Peyer's patch (tissue), 4 donors: ENCODE measurements around the gene GBE1. TPM values are rescaled to one million over a fixed set of nuclear protein-coding genes. Genes with fewer than 3 reads are reported as not detected.
A peak's percentile ranks its signal among the peaks of the same experiment; 100 is the strongest.

Experiments used
- DNase-seq, 3 donors: peaks; one replicate each; pipeline ENCODE4 v3.0.0-alpha.2; 2017 to 2019
- H3K27ac ChIP-seq, 4 donors: fragments of 200-600 bp; sonication (generic); one replicate each; pipeline ENCODE4 v1.5.1; 2016 to 2019
- H3K27me3 ChIP-seq, 2 donors: fragments of 200-600 bp; sonication (generic); one replicate each; pipeline ENCODE4 v1.5.1; 2019
- H3K36me3 ChIP-seq, 3 donors: fragments of 200-600 bp; sonication (generic); one replicate each; pipeline ENCODE4 v1.5.1; 2016 to 2019
- H3K4me1 ChIP-seq, 4 donors: fragments of 200-600 bp; sonication (generic); one replicate each; pipeline ENCODE4 v1.5.1; 2016 to 2019
- H3K4me3 ChIP-seq, 4 donors: fragments of 200-600 bp; sonication (generic); 1 replicate in 3 of 4; 2 replicates in 1 of 4; pipeline ENCODE4 v1.5.1; 2016 to 2019; ENCODE audit warnings: mild to moderate bottlenecking in 1 of 4
- H3K9me3 ChIP-seq, 4 donors: fragments of 200-600 bp; sonication (generic); one replicate each; pipeline ENCODE4 v1.5.1; 2016 to 2019; ENCODE audit warnings: mild to moderate bottlenecking in 1 of 4
- POLR2A ChIP-seq, 2 donors: fragments of 450-650 bp; IDR thresholded peaks; one replicate each; pipeline ENCODE4 v1.5.1; 2017; ENCODE audit warnings: antibody characterized with exemption in 2 of 2, mild to moderate bottlenecking in 2 of 2, moderate library complexity in 2 of 2
- total RNA-seq, 4 donors: library from RNA; depleted of rRNA; stranded (reverse); fragments of >200 nt; gene quantifications; one replicate each; pipeline ENCODE4 v1.1.0, GENCODE V29; 2016
- TF ChIP-seq, protein P1 (sequence below), 6 experiments: fragments of 450-650 bp in 4 of 6; fragments of 200-600 bp in 2 of 6; sonication (generic) in 1 of 6; IDR thresholded peaks; one replicate each; pipeline ENCODE4 v1.5.1; 2017 to 2019; ENCODE audit warnings: antibody characterized with exemption in 6 of 6, mild to moderate bottlenecking in 3 of 6, moderate library complexity in 1 of 6

Gene GBE1
- total RNA-seq, 4 donors from 2014 or later = 15.5 to 31.4 (median 20.0) TPM

DNA sequence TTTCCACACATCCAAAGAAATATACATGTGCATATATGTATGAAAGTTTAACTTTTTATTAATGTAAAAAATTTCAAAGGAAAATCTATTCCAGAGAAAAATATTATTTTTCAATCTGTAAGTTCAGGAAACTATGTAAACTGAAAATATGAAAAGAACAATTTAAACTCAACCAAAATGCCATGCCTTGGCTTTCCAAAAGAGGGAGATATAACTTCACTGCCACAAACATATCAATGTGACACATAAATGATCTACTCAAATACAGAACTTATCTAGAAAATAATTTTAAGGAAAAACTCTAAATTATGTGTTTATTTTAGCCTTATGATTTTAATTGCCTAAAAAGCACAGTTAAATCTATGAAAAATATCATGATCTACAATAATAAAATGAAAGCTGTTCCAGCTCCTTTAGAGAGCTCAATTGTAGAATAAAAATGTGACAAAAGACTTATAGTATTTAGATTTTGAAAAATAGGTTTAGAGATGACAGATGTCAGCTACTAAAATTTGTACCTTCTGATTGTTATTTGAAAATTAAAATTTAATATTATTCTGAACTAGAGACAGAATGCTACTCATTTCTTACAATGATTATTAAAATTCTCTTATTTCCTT lies 94.8 kb downstream of the GBE1 start:
- TF ChIP-seq POLR2A (IDR thresholded peaks at IDR 0.05) = no peak
- TF ChIP-seq, protein P1, sequence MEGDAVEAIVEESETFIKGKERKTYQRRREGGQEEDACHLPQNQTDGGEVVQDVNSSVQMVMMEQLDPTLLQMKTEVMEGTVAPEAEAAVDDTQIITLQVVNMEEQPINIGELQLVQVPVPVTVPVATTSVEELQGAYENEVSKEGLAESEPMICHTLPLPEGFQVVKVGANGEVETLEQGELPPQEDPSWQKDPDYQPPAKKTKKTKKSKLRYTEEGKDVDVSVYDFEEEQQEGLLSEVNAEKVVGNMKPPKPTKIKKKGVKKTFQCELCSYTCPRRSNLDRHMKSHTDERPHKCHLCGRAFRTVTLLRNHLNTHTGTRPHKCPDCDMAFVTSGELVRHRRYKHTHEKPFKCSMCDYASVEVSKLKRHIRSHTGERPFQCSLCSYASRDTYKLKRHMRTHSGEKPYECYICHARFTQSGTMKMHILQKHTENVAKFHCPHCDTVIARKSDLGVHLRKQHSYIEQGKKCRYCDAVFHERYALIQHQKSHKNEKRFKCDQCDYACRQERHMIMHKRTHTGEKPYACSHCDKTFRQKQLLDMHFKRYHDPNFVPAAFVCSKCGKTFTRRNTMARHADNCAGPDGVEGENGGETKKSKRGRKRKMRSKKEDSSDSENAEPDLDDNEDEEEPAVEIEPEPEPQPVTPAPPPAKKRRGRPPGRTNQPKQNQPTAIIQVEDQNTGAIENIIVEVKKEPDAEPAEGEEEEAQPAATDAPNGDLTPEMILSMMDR (IDR thresholded peaks at IDR 0.05) = peak in 5 of 6 experiments; percentile 31 to 67 (median 62)
- Histone ChIP-seq H3K27me3 (no peaks in the 10 kb centered on the region), H3K4me1 (no peaks in the 10 kb centered on the region), H3K4me3 (no peak overlapping the region), H3K27ac (no peak overlapping the region), H3K9me3 (no peaks in the 10 kb centered on the region), H3K36me3 (no peaks in the 10 kb centered on the region)
- DNase-seq = no peak

DNA sequence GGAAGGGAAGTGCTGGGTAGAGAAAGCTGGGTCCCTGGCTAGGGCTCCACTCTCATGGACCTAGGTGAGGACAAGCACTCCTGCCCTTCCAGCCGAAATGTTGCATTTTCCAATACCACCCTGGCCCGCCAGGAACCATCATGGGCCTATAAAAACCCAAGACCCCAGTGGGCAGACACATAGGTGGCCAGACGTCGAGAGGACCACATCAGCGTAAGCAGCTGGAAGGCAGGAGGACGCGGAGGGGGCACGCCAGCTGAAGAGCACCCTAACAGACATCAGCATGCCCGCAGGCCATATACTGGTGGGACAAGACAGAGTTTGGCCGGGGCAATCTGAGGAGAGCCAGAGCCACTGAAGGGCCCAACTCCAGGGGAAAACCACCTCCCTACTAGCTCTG lies 98.3 kb downstream of the GBE1 start:
- Histone ChIP-seq H3K36me3 (no peaks in the 10 kb centered on the region), H3K4me3 (no peak overlapping the region), H3K4me1 (no peaks in the 10 kb centered on the region), H3K9me3 (no peaks in the 10 kb centered on the region), H3K27ac (no peak overlapping the region), H3K27me3 (no peaks in the 10 kb centered on the region)
- TF ChIP-seq, protein P1 (IDR thresholded peaks at IDR 0.05) = no peak
- no peak for TF ChIP-seq POLR2A (IDR thresholded peaks at IDR 0.05)
- DNase-seq = no peak

DNA sequence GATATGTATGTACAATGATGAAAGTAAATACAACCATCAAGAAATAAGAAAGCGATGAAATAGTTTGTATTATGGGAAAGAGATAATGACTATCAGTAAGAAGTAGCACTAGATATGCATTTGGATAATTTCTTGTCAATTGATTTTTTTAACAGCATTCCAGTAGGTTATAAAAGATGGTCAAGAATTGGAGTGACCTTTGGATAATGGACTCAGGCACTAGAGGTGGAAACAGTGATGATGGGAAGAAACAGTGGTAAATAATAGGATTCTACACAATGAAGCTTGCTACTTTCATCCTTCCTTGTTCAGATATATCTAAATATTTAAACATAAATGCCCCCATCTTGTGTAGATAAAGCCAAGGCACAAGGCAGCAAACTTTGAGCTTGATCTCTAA lies 101.4 kb downstream of the GBE1 start:
- Histone ChIP-seq H3K4me3 (no peak overlapping the region), H3K27me3 (no peaks in the 10 kb centered on the region), H3K27ac (no peak overlapping the region), H3K4me1 (no peaks in the 10 kb centered on the region), H3K36me3 (no peaks in the 10 kb centered on the region), H3K9me3 (no peaks in the 10 kb centered on the region)
- no peak for DNase-seq
- TF ChIP-seq, protein P1 (IDR thresholded peaks at IDR 0.05) = no peak
- TF ChIP-seq POLR2A (IDR thresholded peaks at IDR 0.05) = no peak

DNA sequence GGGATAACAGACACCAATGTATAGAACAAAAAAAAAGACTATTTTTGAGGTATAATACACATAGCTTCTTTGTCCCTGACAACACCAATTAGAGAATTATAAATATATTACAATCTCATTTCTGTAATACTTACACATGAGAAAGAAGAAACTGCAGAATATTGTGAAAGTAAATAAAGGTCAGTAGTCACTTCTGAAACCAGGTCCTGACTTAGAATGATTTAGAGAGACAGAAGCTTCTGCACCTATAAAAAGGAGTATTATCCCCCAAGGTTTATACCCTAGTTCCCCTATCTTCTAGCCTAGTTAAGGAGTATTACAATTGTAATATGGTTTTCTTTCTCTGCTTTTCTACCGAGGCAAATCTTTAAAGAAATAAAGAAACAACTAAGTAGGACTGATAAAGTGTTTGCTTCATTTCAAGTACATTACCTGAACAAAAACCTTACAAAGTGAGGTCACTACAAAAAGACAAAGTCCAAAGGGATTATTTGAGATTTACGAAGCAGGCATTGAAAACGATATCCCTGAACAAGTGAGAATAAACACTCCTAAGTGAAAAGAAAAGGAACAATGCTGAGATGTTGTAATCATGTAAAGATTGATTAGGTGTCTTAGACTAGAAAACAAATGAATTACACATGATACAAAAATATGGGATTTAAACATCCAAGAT lies 103.0 kb downstream of the GBE1 start:
- no peaks in the 10 kb centered on the region for H3K27me3 ChIP-seq
- no peaks in the 10 kb centered on the region for H3K9me3 ChIP-seq
- no peaks in the 10 kb centered on the region for H3K36me3 ChIP-seq
- no peak for TF ChIP-seq POLR2A (IDR thresholded peaks at IDR 0.05)
- TF ChIP-seq, protein P1 (IDR thresholded peaks at IDR 0.05) = no peak
- H3K4me3 ChIP-seq = no peak overlapping the region
- DNase-seq = no peak
- H3K27ac ChIP-seq = no peak overlapping the region
- no peaks in the 10 kb centered on the region for H3K4me1 ChIP-seq

DNA sequence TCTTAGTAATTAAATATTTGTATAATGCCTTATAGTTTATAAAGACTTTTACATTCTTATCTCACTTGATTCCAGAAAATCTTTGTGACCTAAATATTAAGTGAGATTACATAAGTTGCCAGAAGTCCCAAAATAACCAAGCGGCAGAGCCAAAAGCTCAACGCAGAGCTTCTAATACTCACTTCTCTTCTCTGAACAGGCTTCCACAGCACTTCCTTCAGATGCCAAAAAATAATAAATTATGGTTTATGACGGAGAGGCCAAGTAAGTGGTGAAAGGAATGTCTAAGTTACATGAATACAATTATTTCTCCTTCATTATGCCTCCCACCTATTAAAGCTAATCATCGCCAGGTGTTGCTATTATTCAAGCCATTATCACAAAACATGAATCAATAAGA lies 110.3 kb downstream of the GBE1 start:
- no peak overlapping the region for H3K27ac ChIP-seq
- no peaks in the 10 kb centered on the region for H3K4me1 ChIP-seq
- no peak for DNase-seq
- H3K36me3 ChIP-seq = peaks cover 0 to 3% (median 0%) of the 10 kb centered on the region in 3 donors
- TF ChIP-seq POLR2A (IDR thresholded peaks at IDR 0.05) = no peak
- TF ChIP-seq, protein P1 (IDR thresholded peaks at IDR 0.05) = no peak
- no peaks in the 10 kb centered on the region for H3K9me3 ChIP-seq
- H3K27me3 ChIP-seq = no peaks in the 10 kb centered on the region
- no peak overlapping the region for H3K4me3 ChIP-seq
